Measurements from ENCODE around the gene ERCC6L.

- no peak for TF ChIP-seq CTCF (IDR thresholded peaks at IDR 0.05)
- TF ChIP-seq ZFX (IDR thresholded peaks at IDR 0.05; ENCODE audit: borderline replicate concordance) = no peak
Measured at GRCh38 chrX:72272868-72273267, 34.0 kb upstream of the ERCC6L start.

Measured in 22Rv1 (cell line).